ENCODE results near the gene CEP68.
"Not testable (repeated sequence)": the region's sequence is repeated elsewhere in the genome, so short reads cannot be mapped to it uniquely, and the experiment has no call there.

Gene CEP68

GRCh38 chr2:65032019-65032975, 23.9 kb upstream of the CEP68 start:
- no peak for DNase-seq

- no peak for DNase-seq
Observed at GRCh38 chr2:65033178-65033577, 23.0 kb upstream of the CEP68 start.

DNA sequence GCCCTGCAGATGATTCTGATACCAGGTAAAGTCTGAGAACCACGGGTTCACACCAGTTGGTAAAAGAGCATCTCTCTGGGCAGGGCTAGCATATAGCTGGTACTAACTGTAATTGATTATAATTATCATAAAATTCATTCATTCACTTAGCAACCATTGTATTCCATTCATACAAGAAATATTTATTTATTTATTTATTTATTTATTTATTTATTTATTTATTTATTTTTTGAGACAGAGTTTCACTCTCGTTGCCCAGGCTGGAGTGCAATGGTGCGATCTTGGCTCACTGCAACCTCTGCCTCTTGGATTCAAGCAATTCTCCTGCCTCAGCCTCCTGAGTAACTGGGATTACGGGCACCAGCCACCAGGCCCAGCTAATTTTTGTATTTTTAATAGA, 22.5 kb upstream of the CEP68 start:
- DNase-seq, result not testable (repeated sequence)

GRCh38 chr2:65035351-65035943, 20.8 kb upstream of the CEP68 start:
- DNase-seq, result no peak

DNA sequence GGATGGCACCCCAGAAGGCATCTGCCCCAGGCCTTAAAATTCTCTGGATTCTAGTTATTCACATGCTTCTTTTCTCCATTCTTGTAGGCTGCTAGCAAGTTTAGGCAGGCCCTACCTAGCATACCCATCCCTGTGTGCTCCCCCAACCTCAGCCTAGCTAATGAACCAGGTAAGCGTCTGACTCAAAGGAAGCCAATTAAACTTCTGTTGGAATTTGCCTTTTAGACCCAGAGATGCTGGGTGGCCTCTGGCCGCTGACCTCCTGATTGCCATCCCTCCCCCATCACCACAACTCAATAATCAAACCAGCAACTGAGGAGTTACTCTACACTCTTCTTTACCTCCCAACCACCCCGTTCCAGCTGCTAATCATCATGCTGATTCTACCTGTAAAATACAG, 19.0 kb upstream of the CEP68 start:
- no peak for DNase-seq

GRCh38 chr2:65039640-65040039, 16.6 kb upstream of the CEP68 start:
- DNase-seq, result no peak

- peak; percentile 82 for DNase-seq
Observed at GRCh38 chr2:65040400-65041261, 15.6 kb upstream of the CEP68 start.

GRCh38 chr2:65043001-65043400, 13.2 kb upstream of the CEP68 start:
- no peak for DNase-seq

- DNase-seq, result no peak
Observed at GRCh38 chr2:65044097-65044735, 12.0 kb upstream of the CEP68 start.

GRCh38 chr2:65045651-65046050, 10.6 kb upstream of the CEP68 start:
- DNase-seq, result no peak

GRCh38 chr2:65046633-65047407, 9.4 kb upstream of the CEP68 start:
- DNase-seq, result no peak

DNA sequence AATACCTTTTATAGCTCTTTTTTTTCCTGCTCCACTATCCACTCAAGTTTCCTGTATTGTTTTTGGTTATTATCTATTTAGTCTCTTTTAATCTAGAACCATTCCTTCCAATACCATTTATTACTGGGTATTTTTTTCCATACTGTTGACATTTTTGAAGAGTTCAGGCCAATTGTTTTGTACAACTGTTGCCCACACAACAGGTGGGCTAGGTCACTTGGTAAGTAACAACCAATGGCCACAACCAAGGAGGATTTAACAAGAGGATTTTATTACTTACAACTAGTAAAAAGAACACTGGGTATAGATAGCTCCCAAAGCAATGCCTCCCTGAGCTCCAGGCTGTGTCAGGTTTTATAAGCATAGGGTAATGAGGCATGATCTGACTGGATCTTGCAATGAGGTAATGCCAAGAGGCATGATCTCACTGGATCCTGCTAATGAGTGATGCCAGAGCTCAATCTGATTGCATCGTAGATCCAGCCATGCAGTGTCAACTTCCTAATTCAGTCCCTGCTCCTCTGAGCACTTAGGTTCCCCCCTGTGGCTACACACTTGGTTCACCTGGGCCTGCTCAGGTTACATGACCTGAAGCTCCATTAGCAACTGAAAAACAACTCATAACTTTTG, 7.1 kb upstream of the CEP68 start:
- DNase-seq, result no peak

- DNase-seq, result no peak
Observed at GRCh38 chr2:65050931-65051330, 5.3 kb upstream of the CEP68 start.

- DNase-seq, result no peak
Observed at GRCh38 chr2:65053199-65053598, 3.0 kb upstream of the CEP68 start.

GRCh38 chr2:65054749-65055421, 1.3 kb upstream of the CEP68 start:
- no peak for DNase-seq

GRCh38 chr2:65055422-65056214, 598 bp upstream of the CEP68 start:
- peak; percentile 69 for DNase-seq

DNA sequence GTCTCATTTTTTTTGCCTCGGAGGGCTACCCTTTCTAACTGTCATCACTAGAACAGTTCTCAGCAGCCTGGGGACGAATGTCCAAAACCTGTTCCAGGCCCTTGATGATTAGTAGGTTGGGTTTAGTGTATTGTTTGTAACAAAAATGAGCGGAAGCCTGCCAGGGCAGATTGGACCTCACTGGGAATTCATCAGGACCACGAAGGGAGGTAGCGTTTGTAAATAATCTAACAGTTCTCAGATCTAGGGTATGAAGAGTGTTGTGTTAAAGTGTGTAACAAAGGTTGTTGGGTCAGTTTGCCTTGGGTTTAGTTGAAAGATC, 799 bp downstream of the CEP68 start:
- no peak for DNase-seq

GRCh38 chr2:65057391-65058052, 1.3 kb downstream of the CEP68 start:
- DNase-seq, result peak; percentile 64

DNA sequence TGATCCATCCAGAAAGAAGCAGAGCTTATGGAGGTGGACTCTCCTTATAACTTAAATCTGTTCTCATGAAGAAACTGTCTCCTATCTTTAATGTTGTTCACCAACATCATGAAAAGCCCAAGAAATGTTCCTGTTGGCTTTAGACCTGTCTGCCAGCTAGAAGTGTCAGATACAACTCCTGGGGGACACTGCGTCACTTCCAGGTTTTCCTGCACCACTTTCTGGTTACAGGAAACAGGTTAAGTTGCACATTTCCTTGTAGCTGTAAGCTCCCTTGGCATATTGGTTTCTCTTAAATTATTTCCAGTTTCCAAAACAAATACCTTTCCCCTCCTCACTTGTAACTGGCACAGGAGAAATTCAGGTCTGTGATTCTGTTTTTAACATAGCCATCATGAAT, 2.9 kb downstream of the CEP68 start:
- no peak for DNase-seq

All from stimulated activated CD4-positive, alpha-beta T cell treated with anti-CD3 and anti-CD28 coated beads, Interleukin-15, amount 100 ng/mL, for 24 hours (primary cell).